Liver (tissue), 9 donors: ENCODE data around the gene MEGF11. TPM values are rescaled to one million over a fixed set of nuclear protein-coding genes. Genes with fewer than 3 reads are reported as not detected.

Experiments used
- DNase-seq: peaks from one replicate; pipeline ENCODE4 v3.0.0-alpha.2; 2017; ENCODE audit warnings: low spot score
- H3K27ac ChIP-seq, 2 donors: one replicate each; pipeline ENCODE4 v1.7.0; 2013; ENCODE audit warnings: inconsistent platforms in 2 of 2, low read length in 2 of 2, control low read depth in 1 of 2, low read depth in 1 of 2, mild to moderate bottlenecking in 1 of 2
- H3K27me3 ChIP-seq, 4 donors: one replicate each; pipeline versions ENCODE4 v1.6.1 to v1.7.0; 2013; ENCODE audit warnings: low read length in 3 of 4, inconsistent platforms in 1 of 4, mild to moderate bottlenecking in 1 of 4, moderate library complexity in 1 of 4; ENCODE audit not compliant: control insufficient read depth in 4 of 4, insufficient read depth in 4 of 4
- H3K36me3 ChIP-seq, 4 donors: one replicate each; pipeline versions ENCODE4 v1.6.1 to v1.7.0; 2013; ENCODE audit warnings: low read length in 3 of 4, mild to moderate bottlenecking in 3 of 4, low read depth in 1 of 4, moderate library complexity in 1 of 4; ENCODE audit not compliant: control insufficient read depth in 4 of 4, insufficient read depth in 3 of 4
- H3K4me1 ChIP-seq, 4 donors: one replicate each; pipeline versions ENCODE4 v1.6.1 to v1.7.0; 2013; ENCODE audit warnings: low read length in 3 of 4, mild to moderate bottlenecking in 3 of 4, moderate library complexity in 1 of 4; ENCODE audit not compliant: control insufficient read depth in 4 of 4, insufficient read depth in 4 of 4
- H3K4me3 ChIP-seq, 3 donors: one replicate each; pipeline versions ENCODE4 v1.6.1 to v1.7.0; 2013; ENCODE audit warnings: low read length in 3 of 3, control low read depth in 1 of 3, low read depth in 1 of 3, mild to moderate bottlenecking in 1 of 3
- H3K9ac ChIP-seq, 2 donors: one replicate each; pipeline ENCODE4 v1.7.0; 2013; ENCODE audit warnings: low read length in 2 of 2, mild to moderate bottlenecking in 2 of 2, moderate library complexity in 2 of 2, control low read depth in 1 of 2, low read depth in 1 of 2
- H3K9me3 ChIP-seq, 4 donors: one replicate each; pipeline versions ENCODE4 v1.6.1 to v1.7.0; 2013; ENCODE audit warnings: low read length in 3 of 4; ENCODE audit not compliant: control insufficient read depth in 4 of 4
- ATF3 ChIP-seq: IDR thresholded peaks from 2 replicates; pipeline ENCODE4 v1.6.1; 2016; ENCODE audit warnings: antibody characterized with exemption
- CTCF ChIP-seq: fragments of 150-350 bp; IDR thresholded peaks from 2 replicates; pipeline ENCODE4 v1.5.1; 2017; ENCODE audit warnings: improper control_type of control experiment, low read depth, low read length; ENCODE audit not compliant: missing input control
- FOXA1 ChIP-seq: IDR thresholded peaks from 2 replicates; pipeline ENCODE4 v1.6.1; 2016; ENCODE audit warnings: antibody characterized with exemption
- FOXA2 ChIP-seq: IDR thresholded peaks from 2 replicates; pipeline ENCODE4 v1.6.1; 2016; ENCODE audit warnings: antibody characterized with exemption
- GABPA ChIP-seq, 2 donors: IDR thresholded peaks in 1 of 2; conservative IDR thresholded peaks in 1 of 2; 2 replicates each; pipeline ENCODE4 v1.6.1; 2016; ENCODE audit warnings: antibody characterized with exemption in 2 of 2, mild to moderate bottlenecking in 1 of 2, moderate library complexity in 1 of 2
- HNF4A ChIP-seq, 2 donors: conservative IDR thresholded peaks; 2 replicates each; pipeline ENCODE4 v1.6.1; 2016; ENCODE audit warnings: antibody characterized with exemption in 2 of 2, mild to moderate bottlenecking in 2 of 2
- HNF4G ChIP-seq: IDR thresholded peaks from 2 replicates; pipeline ENCODE4 v1.6.1; 2016; ENCODE audit warnings: antibody characterized with exemption
- JUND ChIP-seq, 2 donors: IDR thresholded peaks; 2 replicates each; pipeline ENCODE4 v1.6.1; 2016; ENCODE audit warnings: antibody characterized with exemption in 2 of 2
- NR2F2 ChIP-seq: IDR thresholded peaks from 2 replicates; pipeline ENCODE4 v1.6.1; 2016; ENCODE audit warnings: antibody characterized with exemption
- RAD21 ChIP-seq, 2 donors: IDR thresholded peaks; 2 replicates each; pipeline ENCODE4 v1.6.1; 2016; ENCODE audit warnings: antibody characterized with exemption in 2 of 2, mild to moderate bottlenecking in 2 of 2
- REST ChIP-seq: IDR thresholded peaks from 2 replicates; pipeline ENCODE4 v1.6.1; 2016; ENCODE audit warnings: antibody characterized with exemption, mild to moderate bottlenecking
- SP1 ChIP-seq: IDR thresholded peaks from 2 replicates; pipeline ENCODE4 v1.6.1; 2018; ENCODE audit warnings: antibody characterized with exemption, mild to moderate bottlenecking
- TAF1 ChIP-seq: conservative IDR thresholded peaks from 2 replicates; pipeline ENCODE4 v1.6.1; 2016; ENCODE audit warnings: antibody characterized with exemption, mild to moderate bottlenecking
- YY1 ChIP-seq: IDR thresholded peaks from 2 replicates; pipeline ENCODE4 v1.6.1; 2016; ENCODE audit warnings: antibody characterized with exemption, mild to moderate bottlenecking
- WGBS: extraction: QIAGEN DNeasy Blood & Tissue Kit; methylation state at CpG from one replicate; pipeline ENCODE4 v1.1.7; 2013; 5-methylcytosine and 5-hydroxymethylcytosine counted together
- polyA plus RNA-seq, 2 donors: library from polyadenylated mRNA; stranded (reverse) in 1 of 2; unstranded in 1 of 2; fragments of 200-250 nt in 1 of 2; fragments of >200 nt in 1 of 2; fragmentation: Nextera tagmentation in 1 of 2; extraction: Ambion mirVana in 1 of 2; gene quantifications; one replicate each; pipeline versions ENCODE4 v1.2.1 to v1.2.3, GENCODE V29; 2013 to 2015
- total RNA-seq, 2 donors: library from RNA; depleted of rRNA; stranded (reverse); fragments of >200 nt; gene quantifications; one replicate each; pipeline ENCODE4 v1.2.3, GENCODE V29; 2014
- donor health status: healthy.
- donor health status: healthy.
- donor health status: healthy.
- donor health status: healthy.
- donor health status: healthy.

MEGF11 gene
- total and polyA plus RNA-seq, 4 donors = under 0.01 to 0.51 (median 0.03) TPM; not detected in 1

GRCh38 chr15:66169625-66170024 is 83.9 kb downstream of the MEGF11 start:
- no peak for DNase-seq
- WGBS = 82% methylated on average over 13 of the region's 13 CpGs
- Histone ChIP-seq H3K9ac (no peak overlapping the region), H3K27ac (no peak overlapping the region), H3K36me3 (no peaks in the 10 kb centered on the region), H3K27me3 (no peaks in the 10 kb centered on the region), H3K4me3 (no peak overlapping the region), H3K9me3 (no peaks in the 10 kb centered on the region), H3K4me1 (no peaks in the 10 kb centered on the region)
- TF ChIP-seq JUND (IDR thresholded peaks at IDR 0.05) (no peak), ATF3 (no peak), YY1 (no peak)

GRCh38 chr15:66169023-66169422 is 84.5 kb downstream of the MEGF11 start:
- no peaks in the 10 kb centered on the region for H3K9me3 ChIP-seq
- 78% methylated on average over 12 of the region's 12 CpGs for WGBS
- H3K4me1 ChIP-seq = no peaks in the 10 kb centered on the region
- H3K36me3 ChIP-seq = no peaks in the 10 kb centered on the region
- H3K4me3 ChIP-seq = no peak overlapping the region
- H3K27ac ChIP-seq = no peak overlapping the region
- TF ChIP-seq HNF4G (no peak), REST (no peak), FOXA2 (no peak), RAD21 (IDR thresholded peaks at IDR 0.05) (no peak), NR2F2 (no peak), FOXA1 (no peak), TAF1 (no peak), GABPA (IDR thresholded peaks at IDR 0.05 in 1 of 2, conservative IDR thresholded peaks at IDR 0.05 in 1 of 2) (no peak), HNF4A (conservative IDR thresholded peaks at IDR 0.05) (no peak), SP1 (no peak), CTCF (no peak), ATF3 (no peak), JUND (IDR thresholded peaks at IDR 0.05) (no peak)
- DNase-seq = no peak
- H3K9ac ChIP-seq = no peak overlapping the region
- H3K27me3 ChIP-seq = no peaks in the 10 kb centered on the region

GRCh38 chr15:66167854-66168253 is 85.7 kb downstream of the MEGF11 start:
- TF ChIP-seq RAD21 (IDR thresholded peaks at IDR 0.05) = no peak
- no peak for TF ChIP-seq REST
- TF ChIP-seq ATF3 = no peak
- TF ChIP-seq HNF4A (conservative IDR thresholded peaks at IDR 0.05) = no peak
- no peak for TF ChIP-seq JUND (IDR thresholded peaks at IDR 0.05)
- no peak for TF ChIP-seq CTCF
- TF ChIP-seq TAF1 = no peak
- no peak for DNase-seq
- WGBS = 88% methylated on average over 7 of the region's 7 CpGs
- Histone ChIP-seq H3K9me3 (no peaks in the 10 kb centered on the region), H3K27me3 (no peaks in the 10 kb centered on the region), H3K9ac (no peak overlapping the region), H3K4me1 (no peaks in the 10 kb centered on the region), H3K4me3 (no peak overlapping the region), H3K27ac (no peak overlapping the region), H3K36me3 (no peaks in the 10 kb centered on the region)
